ENCODE results near the gene AGL. TPM values are rescaled to one million over a fixed set of nuclear protein-coding genes. Genes with fewer than 3 reads are reported as not detected.

The AGL gene
- total and polyA plus RNA-seq, 3 donors from 2014 or later = 7.1 to 19.6 (median 16.7) TPM

GRCh38 chr1:99811075-99811474 lies 39.1 kb upstream of the AGL start:
- intact Hi-C loops (cut with DNase I; ENCODE audit: low total_unique reads) = no loop called here
- TF ChIP-seq POLR2A (IDR thresholded peaks at IDR 0.05) = no peak
- TF ChIP-seq CTCF (IDR thresholded peaks at IDR 0.05) = no peak
- H3K27me3 ChIP-seq = no peaks in the 10 kb centered on the region
- H3K36me3 ChIP-seq (ENCODE audit: low read depth, missing control alignments) = no peaks in the 10 kb centered on the region
- H3K4me3 ChIP-seq = no peak overlapping the region
- no peak for DNase-seq
- H3K27ac ChIP-seq = no peak overlapping the region
- WGBS, 2 donors = 69 to 77% methylated on average over 1 of the region's 1 CpG
- no peaks in the 10 kb centered on the region for H3K9me3 ChIP-seq
- H3K4me1 ChIP-seq = peaks cover 9% of the 10 kb centered on the region

GRCh38 chr1:99811747-99812146 lies 38.4 kb upstream of the AGL start:
- 94 to 97% methylated on average over 1 of the region's 1 CpG for WGBS, 2 donors
- intact Hi-C loops (cut with DNase I; ENCODE audit: low total_unique reads) = no loop called here
- Histone ChIP-seq H3K9me3 (no peaks in the 10 kb centered on the region), H3K27ac (no peak overlapping the region), H3K36me3 (ENCODE audit: low read depth, missing control alignments) (no peaks in the 10 kb centered on the region), H3K27me3 (no peaks in the 10 kb centered on the region), H3K4me3 (no peak overlapping the region), H3K4me1 (peaks cover 9% of the 10 kb centered on the region)
- DNase-seq = no peak
- TF ChIP-seq POLR2A (IDR thresholded peaks at IDR 0.05) (no peak), CTCF (IDR thresholded peaks at IDR 0.05) (no peak)

GRCh38 chr1:99814373-99814900 lies 35.7 kb upstream of the AGL start:
- no peaks in the 10 kb centered on the region for H3K4me1 ChIP-seq
- no peaks in the 10 kb centered on the region for H3K36me3 ChIP-seq (ENCODE audit: low read depth, missing control alignments)
- intact Hi-C loops (cut with DNase I; ENCODE audit: low total_unique reads) = no loop called here
- H3K27ac ChIP-seq = no peak overlapping the region
- WGBS, 2 donors = 82 to 94% methylated on average over 3 of the region's 3 CpGs
- no peak overlapping the region for H3K4me3 ChIP-seq
- DNase-seq = no peak
- no peak for TF ChIP-seq POLR2A (IDR thresholded peaks at IDR 0.05)
- no peak for TF ChIP-seq CTCF (IDR thresholded peaks at IDR 0.05)
- H3K9me3 ChIP-seq = no peaks in the 10 kb centered on the region
- H3K27me3 ChIP-seq = no peaks in the 10 kb centered on the region

- Histone ChIP-seq H3K27ac (no peak overlapping the region), H3K27me3 (no peaks in the 10 kb centered on the region), H3K36me3 (ENCODE audit: low read depth, missing control alignments) (no peaks in the 10 kb centered on the region), H3K4me3 (no peak overlapping the region), H3K4me1 (no peaks in the 10 kb centered on the region), H3K9me3 (no peaks in the 10 kb centered on the region)
- intact Hi-C loops (cut with DNase I; ENCODE audit: low total_unique reads) = no loop called here
- no peak for DNase-seq
- 73 to 77% methylated on average over 8 of the region's 8 CpGs for WGBS, 2 donors
- TF ChIP-seq POLR2A (IDR thresholded peaks at IDR 0.05) = no peak
- TF ChIP-seq CTCF (IDR thresholded peaks at IDR 0.05) = no peak
These were observed 33.5 kb upstream of the AGL start for GRCh38 chr1:99816656-99817055.

GRCh38 chr1:99818063-99818699 lies 32.0 kb upstream of the AGL start:
- no peaks in the 10 kb centered on the region for H3K27me3 ChIP-seq
- no peak overlapping the region for H3K4me3 ChIP-seq
- no peak for DNase-seq
- no peak overlapping the region for H3K27ac ChIP-seq
- no peak for TF ChIP-seq POLR2A (IDR thresholded peaks at IDR 0.05)
- TF ChIP-seq CTCF (IDR thresholded peaks at IDR 0.05) = no peak
- H3K9me3 ChIP-seq = no peaks in the 10 kb centered on the region
- H3K36me3 ChIP-seq (ENCODE audit: low read depth, missing control alignments) = no peaks in the 10 kb centered on the region
- H3K4me1 ChIP-seq = no peaks in the 10 kb centered on the region
- WGBS, 2 donors = 87 to 96% methylated on average over 3 of the region's 3 CpGs
- intact Hi-C loops (cut with DNase I; ENCODE audit: low total_unique reads) = no loop called here

Data from testis (tissue), 3 donors.